ENCODE results near the gene CAV3. TPM values are rescaled to one million over a fixed set of nuclear protein-coding genes. Genes with fewer than 3 reads are reported as not detected.

The CAV3 gene
- total RNA-seq, 1 experiment from 2014 or later, result not detected

DNA sequence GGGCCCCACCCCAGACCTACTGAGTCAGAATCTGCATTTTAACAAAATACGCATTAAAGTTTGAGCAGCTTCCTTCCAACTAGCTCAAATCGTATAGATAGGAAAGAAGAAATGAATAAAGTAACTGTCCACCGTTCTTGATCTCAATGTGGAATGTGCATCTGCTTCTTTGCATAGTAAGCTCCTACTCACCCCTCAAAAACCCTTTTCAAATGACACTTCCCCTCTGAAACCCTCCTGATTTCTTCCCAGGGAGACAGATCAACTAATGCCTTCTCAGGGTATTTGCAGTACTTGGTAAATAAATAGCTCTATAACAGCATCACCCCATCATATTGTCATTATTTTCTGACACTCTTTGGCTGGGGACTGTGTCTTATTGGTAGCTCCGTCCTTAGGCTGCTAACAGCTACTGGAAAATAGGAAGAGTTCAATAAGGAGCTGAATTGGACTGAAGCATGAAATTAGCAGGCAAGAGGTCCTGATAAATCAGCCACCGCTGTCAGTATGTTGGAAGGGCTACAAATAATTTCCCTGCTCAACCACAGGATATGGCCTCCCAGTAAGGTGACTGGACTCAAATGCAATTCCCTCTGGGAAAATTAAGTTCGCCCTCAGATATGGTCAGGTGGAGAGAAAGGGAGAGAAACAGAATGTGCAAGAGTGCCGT, 25.6 kb downstream of the CAV3 start:
- H2AFZ ChIP-seq (ENCODE audit: low read length), result no peak overlapping the region
- H3K36me3 ChIP-seq (ENCODE audit: insufficient read depth, low read length), result no peaks in the 10 kb centered on the region
- no peak overlapping the region for H3K4me3 ChIP-seq (ENCODE audit: low read length)
- no peaks in the 10 kb centered on the region for H3K27me3 ChIP-seq (ENCODE audit: low read length)
- no peak overlapping the region for H3K9ac ChIP-seq (ENCODE audit: low read length)
- H3K27ac ChIP-seq (ENCODE audit: low read length), result no peak overlapping the region
- H3K4me1 ChIP-seq (ENCODE audit: low read length), result peaks cover 2% of the 10 kb centered on the region; the same call in 1 of the 2 replicates
- no peak for DNase-seq
- no peaks in the 10 kb centered on the region for H4K20me1 ChIP-seq (ENCODE audit: insufficient read depth, low read depth, low read length)
- H3K79me2 ChIP-seq (ENCODE audit: low read length), result no peaks in the 10 kb centered on the region
- no peaks in the 10 kb centered on the region for H3K9me2 ChIP-seq (replicated peaks; ENCODE audit: insufficient read depth, low read length)
- no peak overlapping the region for H3K4me2 ChIP-seq (ENCODE audit: low read depth, low read length, poor library complexity, severe bottlenecking)
- no peaks in the 10 kb centered on the region for H3K9me3 ChIP-seq (ENCODE audit: low read length)

DNA sequence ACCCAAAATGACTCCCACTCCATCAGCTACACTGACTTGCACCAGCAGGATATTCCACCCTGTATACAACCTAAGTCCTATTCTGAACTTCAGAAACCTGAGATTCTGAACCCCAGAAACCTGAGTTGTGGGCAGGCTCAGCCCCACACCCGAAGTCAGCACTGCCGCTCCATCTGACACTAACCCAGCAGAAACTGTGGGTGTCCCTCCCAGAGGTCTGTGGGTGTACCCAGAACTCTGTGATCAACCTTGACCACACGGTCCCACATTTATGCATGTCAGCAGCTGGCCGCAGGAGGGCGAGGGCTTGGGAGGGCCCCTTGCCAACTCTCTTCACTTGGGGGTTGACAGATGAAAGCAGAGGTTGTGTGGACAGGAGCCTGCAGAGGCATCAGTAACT, 26.5 kb downstream of the CAV3 start:
- H3K9ac ChIP-seq (ENCODE audit: low read length), result no peak overlapping the region
- no peaks in the 10 kb centered on the region for H3K27me3 ChIP-seq (ENCODE audit: low read length)
- no peaks in the 10 kb centered on the region for H3K9me2 ChIP-seq (replicated peaks; ENCODE audit: insufficient read depth, low read length)
- H3K27ac ChIP-seq (ENCODE audit: low read length), result no peak overlapping the region
- no peaks in the 10 kb centered on the region for H3K9me3 ChIP-seq (ENCODE audit: low read length)
- no peak overlapping the region for H2AFZ ChIP-seq (ENCODE audit: low read length)
- no peak overlapping the region for H3K4me2 ChIP-seq (ENCODE audit: low read depth, low read length, poor library complexity, severe bottlenecking)
- no peaks in the 10 kb centered on the region for H3K79me2 ChIP-seq (ENCODE audit: low read length)
- H3K4me3 ChIP-seq (ENCODE audit: low read length), result no peak overlapping the region
- peaks cover 2% of the 10 kb centered on the region; the same call in 1 of the 2 replicates for H3K4me1 ChIP-seq (ENCODE audit: low read length)
- no peaks in the 10 kb centered on the region for H3K36me3 ChIP-seq (ENCODE audit: insufficient read depth, low read length)
- no peaks in the 10 kb centered on the region for H4K20me1 ChIP-seq (ENCODE audit: insufficient read depth, low read depth, low read length)
- no peak for DNase-seq

DNA sequence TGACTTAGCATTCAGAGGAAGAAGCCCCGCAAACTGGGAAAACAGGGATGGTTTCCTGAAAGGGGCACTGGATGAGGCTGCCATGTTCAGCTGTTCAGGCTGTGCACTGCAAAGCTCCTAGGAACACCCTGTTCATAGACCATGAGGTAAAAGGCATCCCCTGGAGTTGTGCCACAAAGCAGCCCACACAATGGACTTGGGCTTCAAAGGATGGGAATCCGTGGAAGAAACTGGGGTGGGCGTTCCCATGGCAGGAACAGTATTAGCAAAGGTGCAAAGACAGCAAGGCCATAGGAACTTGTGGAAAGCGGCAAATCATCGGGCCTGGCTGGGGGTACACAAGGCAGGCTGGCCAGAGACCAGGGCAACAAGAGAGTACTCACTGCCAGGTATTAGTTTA, 26.9 kb downstream of the CAV3 start:
- H3K4me1 ChIP-seq (ENCODE audit: low read length), result peaks cover 2% of the 10 kb centered on the region; the same call in 1 of the 2 replicates
- H3K79me2 ChIP-seq (ENCODE audit: low read length), result no peaks in the 10 kb centered on the region
- H3K36me3 ChIP-seq (ENCODE audit: insufficient read depth, low read length), result no peaks in the 10 kb centered on the region
- H3K4me2 ChIP-seq (ENCODE audit: low read depth, low read length, poor library complexity, severe bottlenecking), result no peak overlapping the region
- no peaks in the 10 kb centered on the region for H3K9me3 ChIP-seq (ENCODE audit: low read length)
- no peaks in the 10 kb centered on the region for H3K9me2 ChIP-seq (replicated peaks; ENCODE audit: insufficient read depth, low read length)
- no peak overlapping the region for H2AFZ ChIP-seq (ENCODE audit: low read length)
- no peak overlapping the region for H3K9ac ChIP-seq (ENCODE audit: low read length)
- no peaks in the 10 kb centered on the region for H3K27me3 ChIP-seq (ENCODE audit: low read length)
- no peak overlapping the region for H3K27ac ChIP-seq (ENCODE audit: low read length)
- no peaks in the 10 kb centered on the region for H4K20me1 ChIP-seq (ENCODE audit: insufficient read depth, low read depth, low read length)
- no peak for DNase-seq
- H3K4me3 ChIP-seq (ENCODE audit: low read length), result no peak overlapping the region

DNA sequence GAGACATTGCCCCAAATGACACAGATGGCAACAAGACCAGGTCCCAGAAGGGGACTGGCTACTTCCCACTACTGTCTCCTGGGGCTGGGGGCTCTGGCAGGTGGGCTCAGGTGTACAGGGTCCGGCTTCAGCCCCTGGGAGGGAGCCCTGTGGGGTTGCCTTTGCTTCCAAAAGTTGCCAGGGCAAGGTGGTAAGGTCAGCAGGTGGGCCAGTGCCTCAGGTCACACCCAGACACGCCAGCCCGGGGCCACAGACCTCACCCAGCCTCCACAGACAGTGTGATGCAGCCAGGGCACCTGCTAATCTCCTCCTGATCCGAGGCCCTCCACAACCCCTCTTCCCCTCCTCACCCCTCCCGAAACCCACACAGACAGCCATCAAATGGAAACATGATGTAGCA, 28.3 kb downstream of the CAV3 start:
- no peak for DNase-seq
- H2AFZ ChIP-seq (ENCODE audit: low read length), result no peak overlapping the region
- H3K9ac ChIP-seq (ENCODE audit: low read length), result no peak overlapping the region

DNA sequence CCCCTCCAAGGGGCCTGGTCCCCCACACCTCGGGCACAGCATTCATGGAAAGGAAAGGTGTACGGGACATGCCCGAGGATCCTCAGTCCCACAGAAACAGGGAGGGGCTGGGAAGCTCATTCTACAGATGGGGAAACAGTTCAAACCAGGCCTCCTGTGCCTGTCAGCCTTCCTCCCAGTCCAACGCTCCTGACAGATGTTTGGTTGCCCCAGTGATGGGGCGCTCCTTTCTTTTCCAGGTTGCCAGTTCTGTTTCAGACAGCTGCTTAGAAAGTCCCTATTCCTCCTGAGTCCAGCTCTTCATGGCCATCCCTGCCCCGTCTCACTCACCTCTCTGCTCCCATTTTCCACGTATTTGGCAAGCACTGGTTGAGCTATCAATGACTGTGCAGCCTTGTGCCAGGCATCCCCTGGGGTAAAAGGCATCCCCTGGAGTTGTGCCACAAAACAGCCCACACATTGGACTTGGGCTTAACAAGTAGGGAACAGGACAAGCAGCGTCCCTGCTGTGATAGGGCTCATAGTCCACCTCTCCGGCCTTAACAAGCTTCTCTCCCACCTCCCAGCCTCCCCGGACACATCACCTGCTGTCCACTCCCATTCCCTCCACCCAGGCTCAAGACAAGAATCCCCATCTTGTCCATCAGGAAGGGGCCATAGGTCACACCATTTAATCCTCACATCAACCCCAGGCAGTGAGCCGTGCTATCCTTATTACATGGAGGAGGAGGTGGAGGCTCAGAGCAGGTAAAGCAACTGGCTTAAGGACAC, 29.2 kb downstream of the CAV3 start:
- H3K27me3 ChIP-seq (ENCODE audit: low read length), result no peaks in the 10 kb centered on the region
- H3K27ac ChIP-seq (ENCODE audit: low read length), result no peak overlapping the region
- no peaks in the 10 kb centered on the region for H3K36me3 ChIP-seq (ENCODE audit: insufficient read depth, low read length)
- no peak overlapping the region for H2AFZ ChIP-seq (ENCODE audit: low read length)
- no peaks in the 10 kb centered on the region for H3K79me2 ChIP-seq (ENCODE audit: low read length)
- H3K4me3 ChIP-seq (ENCODE audit: low read length), result no peak overlapping the region
- H3K4me2 ChIP-seq (ENCODE audit: low read depth, low read length, poor library complexity, severe bottlenecking), result no peak overlapping the region
- H3K9me3 ChIP-seq (ENCODE audit: low read length), result no peaks in the 10 kb centered on the region
- H3K4me1 ChIP-seq (ENCODE audit: low read length), result peaks cover 2% of the 10 kb centered on the region; the same call in 1 of the 2 replicates
- H3K9ac ChIP-seq (ENCODE audit: low read length), result no peak overlapping the region
- DNase-seq, result no peak
- no peaks in the 10 kb centered on the region for H4K20me1 ChIP-seq (ENCODE audit: insufficient read depth, low read depth, low read length)
- H3K9me2 ChIP-seq (replicated peaks; ENCODE audit: insufficient read depth, low read length), result no peaks in the 10 kb centered on the region

More for the DNA sequence above, 28.3 kb downstream of the CAV3 start:
- Histone ChIP-seq H3K4me1 (ENCODE audit: low read length) (peaks cover 2% of the 10 kb centered on the region; the same call in 1 of the 2 replicates), H3K36me3 (ENCODE audit: insufficient read depth, low read length) (no peaks in the 10 kb centered on the region), H3K27me3 (ENCODE audit: low read length) (no peaks in the 10 kb centered on the region), H3K4me3 (ENCODE audit: low read length) (no peak overlapping the region), H4K20me1 (ENCODE audit: insufficient read depth, low read depth, low read length) (no peaks in the 10 kb centered on the region), H3K79me2 (ENCODE audit: low read length) (no peaks in the 10 kb centered on the region), H3K9me2 (replicated peaks; ENCODE audit: insufficient read depth, low read length) (no peaks in the 10 kb centered on the region), H3K4me2 (ENCODE audit: low read depth, low read length, poor library complexity, severe bottlenecking) (no peak overlapping the region), H3K9me3 (ENCODE audit: low read length) (no peaks in the 10 kb centered on the region), H3K27ac (ENCODE audit: low read length) (no peak overlapping the region)

DNA sequence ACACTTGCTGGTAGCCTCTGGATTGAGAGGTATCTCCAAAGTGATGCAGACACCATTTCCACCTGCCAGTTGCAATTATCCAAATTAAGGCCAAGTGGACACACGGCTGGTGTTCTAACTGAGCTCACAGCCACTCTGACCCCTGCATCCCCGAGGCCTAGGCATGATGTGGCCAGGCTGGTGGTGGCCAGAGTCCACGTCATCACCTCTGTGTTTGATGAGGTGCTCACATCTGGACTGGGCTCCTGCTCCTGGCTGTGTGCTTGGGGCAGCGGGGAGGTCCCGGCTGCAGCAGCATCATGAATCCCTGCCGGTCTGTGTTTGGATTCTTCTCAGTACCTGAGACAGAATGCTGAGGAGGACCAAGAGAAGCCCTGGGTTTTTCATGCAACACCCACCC, 30.9 kb downstream of the CAV3 start:
- H2AFZ ChIP-seq (ENCODE audit: low read length), result no peak overlapping the region
- no peak for DNase-seq

DNA sequence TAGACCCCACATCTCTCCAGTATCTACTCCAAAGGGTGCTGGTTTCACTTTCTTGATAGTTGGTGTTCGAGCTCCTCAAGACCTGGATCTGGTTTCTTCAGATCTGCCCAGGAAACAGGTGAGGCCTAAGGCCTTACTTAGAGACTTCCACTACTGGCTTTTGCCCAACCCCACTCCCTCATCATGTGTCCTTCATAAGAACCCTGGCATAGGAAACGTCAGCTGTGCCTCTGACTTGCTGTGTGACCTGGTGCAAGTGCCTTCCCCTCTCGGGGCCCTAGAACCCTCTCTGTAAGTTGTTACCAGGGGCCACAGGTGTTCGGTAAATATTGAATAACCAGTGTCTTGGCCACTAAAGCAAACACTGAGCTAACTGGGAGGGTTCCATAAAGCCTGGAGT, 31.9 kb downstream of the CAV3 start:
- Histone ChIP-seq H3K4me3 (ENCODE audit: low read length) (no peak overlapping the region), H3K79me2 (ENCODE audit: low read length) (no peaks in the 10 kb centered on the region)

More for the DNA sequence above, 30.9 kb downstream of the CAV3 start:
- Histone ChIP-seq H3K79me2 (ENCODE audit: low read length) (no peaks in the 10 kb centered on the region), H3K9me3 (ENCODE audit: low read length) (no peaks in the 10 kb centered on the region), H3K27me3 (ENCODE audit: low read length) (no peaks in the 10 kb centered on the region), H3K4me1 (ENCODE audit: low read length) (peaks cover 6% of the 10 kb centered on the region), H3K4me3 (ENCODE audit: low read length) (no peak overlapping the region), H3K9ac (ENCODE audit: low read length) (no peak overlapping the region), H3K9me2 (replicated peaks; ENCODE audit: insufficient read depth, low read length) (no peaks in the 10 kb centered on the region), H4K20me1 (ENCODE audit: insufficient read depth, low read depth, low read length) (0 out of 2 replicates have a peak, but pooled peaks cover under 1% of the 10 kb centered on the region), H3K27ac (ENCODE audit: low read length) (no peak overlapping the region), H3K36me3 (ENCODE audit: insufficient read depth, low read length) (no peaks in the 10 kb centered on the region), H3K4me2 (ENCODE audit: low read depth, low read length, poor library complexity, severe bottlenecking) (no peak overlapping the region)

DNA sequence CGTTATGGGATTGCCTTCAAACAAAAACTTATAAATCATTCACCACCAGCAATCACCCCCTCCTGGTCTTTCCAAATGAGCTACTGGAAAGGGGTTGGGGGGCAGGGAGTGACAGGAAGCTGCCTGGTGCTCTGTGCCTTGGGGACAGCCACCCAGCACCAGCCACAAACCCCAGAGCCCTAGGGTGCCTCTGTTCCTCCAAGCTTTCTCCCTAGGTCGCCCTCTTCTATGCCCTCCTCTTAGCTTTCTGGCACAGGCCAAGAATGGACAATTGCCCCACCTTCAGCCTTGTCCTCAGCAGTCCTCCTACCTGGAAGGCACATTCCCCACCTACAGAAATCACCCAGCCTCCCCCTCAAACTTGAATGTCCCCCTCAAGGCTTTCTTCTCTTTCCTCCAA, 32.5 kb downstream of the CAV3 start:
- Histone ChIP-seq H3K27ac (ENCODE audit: low read length) (no peak overlapping the region), H3K9me3 (ENCODE audit: low read length) (no peaks in the 10 kb centered on the region), H3K9ac (ENCODE audit: low read length) (no peak overlapping the region), H3K36me3 (ENCODE audit: insufficient read depth, low read length) (no peaks in the 10 kb centered on the region), H3K4me2 (ENCODE audit: low read depth, low read length, poor library complexity, severe bottlenecking) (no peak overlapping the region), H3K4me1 (ENCODE audit: low read length) (peaks cover 10% of the 10 kb centered on the region), H2AFZ (ENCODE audit: low read length) (no peak overlapping the region), H3K79me2 (ENCODE audit: low read length) (no peaks in the 10 kb centered on the region), H3K27me3 (ENCODE audit: low read length) (no peaks in the 10 kb centered on the region), H3K4me3 (ENCODE audit: low read length) (no peak overlapping the region), H3K9me2 (replicated peaks; ENCODE audit: insufficient read depth, low read length) (no peaks in the 10 kb centered on the region), H4K20me1 (ENCODE audit: insufficient read depth, low read depth, low read length) (peaks cover 12% of the 10 kb centered on the region; the same call in 1 of the 2 replicates)
- DNase-seq, result no peak

More for the DNA sequence above, 31.9 kb downstream of the CAV3 start:
- DNase-seq, result no peak
- Histone ChIP-seq H3K4me1 (ENCODE audit: low read length) (peaks cover 10% of the 10 kb centered on the region), H3K9ac (ENCODE audit: low read length) (no peak overlapping the region), H3K27ac (ENCODE audit: low read length) (no peak overlapping the region), H4K20me1 (ENCODE audit: insufficient read depth, low read depth, low read length) (peaks cover 10% of the 10 kb centered on the region; the same call in 1 of the 2 replicates), H2AFZ (ENCODE audit: low read length) (no peak overlapping the region), H3K9me3 (ENCODE audit: low read length) (no peaks in the 10 kb centered on the region), H3K36me3 (ENCODE audit: insufficient read depth, low read length) (no peaks in the 10 kb centered on the region), H3K27me3 (ENCODE audit: low read length) (no peaks in the 10 kb centered on the region), H3K4me2 (ENCODE audit: low read depth, low read length, poor library complexity, severe bottlenecking) (no peak overlapping the region), H3K9me2 (replicated peaks; ENCODE audit: insufficient read depth, low read length) (no peaks in the 10 kb centered on the region)
